SK-N-MC (cell line): Measurements from ENCODE around the gene KCNMA1.

Experiments
- EZH2 ChIP-seq: fragments of 200-600 bp; sonication (generic); IDR thresholded peaks from one replicate; pipeline ENCODE4 v1.6.1; 2017; ENCODE audit warnings: antibody characterized with exemption
- FOXP2 ChIP-seq: optimal IDR thresholded peaks from 2 replicates; pipeline ENCODE3; 2011; ENCODE audit warnings: mild to moderate bottlenecking, moderate library complexity; ENCODE audit not compliant: insufficient read depth; ENCODE audit errors: extremely low read length, control extremely low read depth
- POLR2AphosphoS5 ChIP-seq: IDR thresholded peaks from 2 replicates; pipeline ENCODE4 v1.6.1; 2012; ENCODE audit warnings: mild to moderate bottlenecking, low read depth, low read length, borderline replicate concordance

DNA sequence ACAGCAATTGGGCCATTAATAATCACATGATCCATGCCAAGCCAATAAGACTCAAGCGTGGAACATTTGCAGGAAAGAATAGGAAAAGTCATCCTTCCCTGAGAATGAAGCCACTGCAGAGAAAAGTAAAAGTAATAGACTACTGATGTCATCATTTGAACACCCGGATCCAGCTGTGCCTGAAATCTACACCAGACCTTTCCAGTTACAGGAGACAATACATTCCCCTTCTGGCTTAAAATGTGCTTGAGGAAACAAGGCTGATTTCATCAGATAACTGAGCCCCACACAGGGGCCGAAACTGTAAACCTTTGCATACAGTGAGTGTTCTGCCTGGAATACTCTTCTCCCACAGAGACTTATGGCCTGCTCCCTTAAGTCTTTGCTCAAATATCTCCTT lies 232.8 kb downstream of the KCNMA1 start:
- TF ChIP-seq EZH2 = no peak
- no peak for TF ChIP-seq POLR2AphosphoS5
- TF ChIP-seq FOXP2 = no peak
